RWPE1 (cell line): ENCODE results near the gene RBFA.

Source experiments
- CTCF ChIA-PET: fragments of 350-600 bp; sonication (Branson Sonifier 250); formaldehyde crosslinking; extraction: SDS; loops from one replicate; lab custom pipeline; 2021; lab: Yijun Ruan, JAX
- POLR2A ChIA-PET: fragments of 400-600 bp; formaldehyde crosslinking; extraction: SDS; loops from one replicate; lab custom pipeline; 2020; ENCODE audit warnings: antibody characterized with exemption; ENCODE audit not compliant: low non-redundant PET; lab: Yijun Ruan, JAX
- DNase-seq: peaks from one replicate; pipeline ENCODE4 v3.0.0; 2012; ENCODE audit warnings: low spot score
- H3K27ac ChIP-seq: fragments of 450-650 bp; 2 replicates; pipeline ENCODE4 v1.5.1; 2017
- TF ChIP-seq, protein P1 (sequence below): fragments of 450-650 bp; conservative IDR thresholded peaks from 2 replicates; pipeline ENCODE4 v1.5.1; 2017; ENCODE audit warnings: low read depth, mild to moderate bottlenecking

The RBFA gene

DNA sequence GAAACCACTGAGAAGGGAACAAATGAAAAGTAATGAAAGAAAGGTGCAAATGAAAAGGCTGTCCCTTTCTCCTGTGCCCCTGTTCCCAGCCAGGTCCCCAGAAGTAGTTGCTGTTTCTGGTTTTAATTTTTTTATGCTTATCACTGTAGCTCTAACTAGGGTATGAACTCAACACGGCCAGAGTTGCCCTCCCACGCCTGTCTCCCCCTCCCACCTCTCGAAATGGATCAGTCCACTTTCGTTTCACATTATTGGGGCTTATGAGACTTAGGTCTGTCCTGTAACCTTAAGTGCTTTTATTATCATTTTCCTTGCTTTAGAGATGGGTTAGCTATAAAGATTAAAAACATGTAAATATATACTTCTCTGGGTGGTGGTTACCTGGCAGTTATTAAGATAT lies 8.6 kb downstream of the RBFA start:
- TF ChIP-seq, protein P1, sequence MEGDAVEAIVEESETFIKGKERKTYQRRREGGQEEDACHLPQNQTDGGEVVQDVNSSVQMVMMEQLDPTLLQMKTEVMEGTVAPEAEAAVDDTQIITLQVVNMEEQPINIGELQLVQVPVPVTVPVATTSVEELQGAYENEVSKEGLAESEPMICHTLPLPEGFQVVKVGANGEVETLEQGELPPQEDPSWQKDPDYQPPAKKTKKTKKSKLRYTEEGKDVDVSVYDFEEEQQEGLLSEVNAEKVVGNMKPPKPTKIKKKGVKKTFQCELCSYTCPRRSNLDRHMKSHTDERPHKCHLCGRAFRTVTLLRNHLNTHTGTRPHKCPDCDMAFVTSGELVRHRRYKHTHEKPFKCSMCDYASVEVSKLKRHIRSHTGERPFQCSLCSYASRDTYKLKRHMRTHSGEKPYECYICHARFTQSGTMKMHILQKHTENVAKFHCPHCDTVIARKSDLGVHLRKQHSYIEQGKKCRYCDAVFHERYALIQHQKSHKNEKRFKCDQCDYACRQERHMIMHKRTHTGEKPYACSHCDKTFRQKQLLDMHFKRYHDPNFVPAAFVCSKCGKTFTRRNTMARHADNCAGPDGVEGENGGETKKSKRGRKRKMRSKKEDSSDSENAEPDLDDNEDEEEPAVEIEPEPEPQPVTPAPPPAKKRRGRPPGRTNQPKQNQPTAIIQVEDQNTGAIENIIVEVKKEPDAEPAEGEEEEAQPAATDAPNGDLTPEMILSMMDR, result no peak
- no peak for DNase-seq
- no peak overlapping the region for H3K27ac ChIP-seq
- POLR2A ChIA-PET, result no interaction called here
- CTCF ChIA-PET, result interaction anchor here (0.6 to 0.7 kb wide), 2 partner anchors 53 to 72 kb away, joined by 3 read pairs; no protein-coding TSS in a partner anchor

DNA sequence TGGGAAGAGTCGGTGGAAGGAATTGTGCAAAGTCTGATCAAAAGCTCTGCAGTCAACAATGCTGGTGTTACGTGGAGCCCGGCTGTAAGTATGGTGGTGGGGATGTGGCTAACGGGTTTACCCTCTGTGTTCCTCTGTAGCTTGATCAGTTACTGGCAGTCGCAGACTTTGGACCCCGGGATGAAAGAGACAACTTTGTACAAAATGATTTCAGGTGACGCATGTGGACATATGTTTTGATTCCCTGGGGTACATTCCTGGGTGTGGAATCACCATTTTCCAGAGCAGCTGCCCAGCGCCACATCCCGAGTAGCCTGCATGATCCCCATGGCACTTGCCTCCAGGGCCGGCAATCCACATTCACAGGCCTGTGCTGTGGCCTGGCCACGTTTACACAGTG lies 9.8 kb downstream of the RBFA start:
- CTCF ChIA-PET, result no interaction called here
- POLR2A ChIA-PET, result no interaction called here
- H3K27ac ChIP-seq, result no peak overlapping the region

DNA sequence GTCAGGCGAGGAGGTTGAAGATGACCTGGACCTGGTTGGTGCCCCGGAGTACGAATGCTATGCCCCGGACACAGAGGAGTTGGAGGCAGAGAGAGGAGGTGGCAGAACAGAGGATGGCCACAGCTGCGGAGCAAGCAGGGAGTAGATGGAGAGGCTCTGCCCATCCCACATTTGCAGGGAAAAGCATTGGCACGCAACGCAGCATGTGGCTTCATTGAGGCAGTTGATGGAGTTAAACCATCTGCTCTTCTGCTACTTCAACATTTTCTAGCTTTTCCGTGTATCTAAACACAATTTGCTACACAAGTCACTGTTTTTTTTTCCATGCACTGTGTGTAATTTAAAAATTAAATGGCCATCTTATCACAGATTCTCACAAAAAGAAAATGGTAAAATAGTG lies 11.8 kb downstream of the RBFA start:
- DNase-seq, result no peak
- TF ChIP-seq, protein P1, result no peak
- CTCF ChIA-PET, result no interaction called here
- POLR2A ChIA-PET, result no interaction called here
- no peak overlapping the region for H3K27ac ChIP-seq

More for the DNA sequence above, 9.8 kb downstream of the RBFA start:
- DNase-seq, result no peak
- TF ChIP-seq, protein P1, result no peak

DNA sequence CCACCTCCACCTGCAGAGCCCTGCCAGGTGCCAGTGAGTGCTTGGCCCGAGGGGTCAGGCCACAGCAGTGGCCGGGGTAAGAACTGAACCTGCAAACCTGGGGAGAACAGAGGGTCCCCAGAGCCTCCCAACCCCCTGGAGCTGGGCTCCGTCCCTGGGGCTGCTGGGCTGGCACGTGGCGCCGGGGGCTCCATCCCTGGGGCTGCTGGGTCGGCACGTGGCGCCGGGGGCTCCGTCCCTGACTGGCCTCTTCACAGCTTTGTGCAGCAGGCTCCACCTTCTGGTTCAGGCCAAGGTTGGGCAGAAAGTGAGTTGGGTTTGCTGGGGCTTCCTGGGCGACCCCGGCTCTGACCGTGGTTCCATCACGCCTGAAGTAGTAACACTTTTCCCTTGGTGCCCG lies 12.2 kb downstream of the RBFA start:
- POLR2A ChIA-PET, result no interaction called here
- TF ChIP-seq, protein P1, result no peak
- H3K27ac ChIP-seq, result no peak overlapping the region
- CTCF ChIA-PET, result no interaction called here
- DNase-seq, result no peak

DNA sequence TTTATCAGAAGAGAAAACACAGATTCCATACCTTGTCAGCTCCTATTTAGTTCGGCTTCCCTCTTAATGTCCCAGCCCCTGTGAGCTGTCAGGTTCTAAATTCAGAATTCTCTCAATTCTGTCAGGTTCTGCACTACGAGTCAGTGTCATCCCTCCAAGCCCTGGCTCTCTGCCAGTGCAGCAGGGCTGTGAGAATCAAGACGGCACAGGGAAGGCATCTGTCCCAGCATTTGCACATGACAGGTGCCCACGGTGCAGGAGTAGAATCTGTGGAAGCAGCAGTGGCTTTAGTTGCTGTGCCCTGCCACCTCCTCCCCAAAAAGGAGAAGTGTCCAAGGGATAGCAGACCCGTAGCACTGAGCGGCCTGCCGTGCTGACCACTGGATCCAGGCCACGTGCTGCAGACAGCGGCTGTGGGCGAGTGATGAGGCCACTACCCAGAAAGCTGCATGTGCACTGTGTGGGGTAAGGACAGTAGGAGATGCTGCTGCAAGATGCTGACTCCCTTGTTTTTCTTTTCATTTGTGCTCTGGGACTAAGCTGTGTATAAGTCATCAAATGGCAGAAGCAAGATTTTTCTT lies 12.8 kb downstream of the RBFA start:
- POLR2A ChIA-PET, result no interaction called here
- CTCF ChIA-PET, result no interaction called here
- DNase-seq, result no peak
- TF ChIP-seq, protein P1, result no peak
- H3K27ac ChIP-seq, result no peak overlapping the region

DNA sequence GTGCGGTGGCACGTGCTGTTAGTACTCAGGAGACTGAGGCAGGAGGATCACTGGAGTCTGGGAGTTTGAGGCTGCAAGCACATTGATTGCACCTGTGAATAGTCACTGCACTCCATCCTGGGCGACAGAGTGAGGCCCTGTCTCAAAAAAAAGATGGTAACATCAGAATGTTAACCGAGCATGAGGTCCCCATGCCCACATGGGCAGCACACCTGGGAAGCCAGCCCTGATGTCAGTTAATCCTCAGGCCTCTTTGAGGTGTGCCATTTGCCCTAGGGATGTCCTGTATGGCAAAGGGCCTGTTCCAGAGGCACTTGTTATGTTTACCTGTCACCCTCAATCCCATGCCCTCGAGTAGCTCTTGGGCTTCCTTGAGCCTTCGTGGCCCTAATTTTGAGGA lies 16.6 kb downstream of the RBFA start:
- no peak overlapping the region for H3K27ac ChIP-seq
- TF ChIP-seq, protein P1, result no peak
- CTCF ChIA-PET, result no interaction called here
- POLR2A ChIA-PET, result no interaction called here
- DNase-seq, result no peak
